Activated CD4-positive, alpha-beta memory T cell treated with anti-CD3 and anti-CD28 coated beads for 36 hours (primary cell): ENCODE data around the gene OR52N1. TPM values are rescaled to one million over a fixed set of nuclear protein-coding genes. Genes with fewer than 3 reads are reported as not detected.

Experiments
- CTCF ChIA-PET: fragments of 350-600 bp; sonication (Branson Sonifier 250); formaldehyde crosslinking; loops from one replicate; lab custom pipeline; 2021; ENCODE audit warnings: antibody characterized with exemption, inconsistent platforms; lab: Charles Lee
- POLR2A ChIA-PET: fragments of 350-600 bp; sonication (Branson Sonifier 250); formaldehyde crosslinking; loops from one replicate; lab custom pipeline; 2021; ENCODE audit warnings: antibody characterized with exemption; lab: Charles Lee
- DNase-seq: peaks from one replicate; pipeline ENCODE4 v3.0.0-alpha.2; 2020
- H3K27ac Mint-ChIP-seq: one replicate; pipeline ENCODE4 v1.8.0; 2021; ENCODE audit warnings: mixed read lengths
- H3K27me3 Mint-ChIP-seq: one replicate; pipeline ENCODE4 v1.8.0; 2021; ENCODE audit warnings: mixed read lengths
- H3K36me3 Mint-ChIP-seq: one replicate; pipeline ENCODE4 v1.8.0; 2021; ENCODE audit warnings: mixed read lengths
- H3K4me1 Mint-ChIP-seq: one replicate; pipeline ENCODE4 v1.8.0; 2021; ENCODE audit warnings: low read depth, mixed read lengths
- H3K4me3 Mint-ChIP-seq: one replicate; pipeline ENCODE4 v1.8.0; 2021; ENCODE audit warnings: mild to moderate bottlenecking, mixed read lengths
- H3K9me3 Mint-ChIP-seq: one replicate; pipeline ENCODE4 v1.8.0; 2021; ENCODE audit warnings: mixed read lengths
- intact Hi-C: fragments of 100-400 bp; cut with micrococcal nuclease; formaldehyde crosslinking; loops from one replicate; pipeline ENCODE4 v1.15.1; 2023
- total RNA-seq, 2 experiments: library from RNA; stranded (reverse); gene quantifications; one replicate each; pipeline ENCODE4 v1.2.3, GENCODE V29; 2021

The OR52N1 gene
- total RNA-seq, 2 experiments from 2014 or later: not detected

- Mint-ChIP-seq H3K27me3 (peaks cover 13% of the 10 kb centered on the region), H3K4me3 (no peak overlapping the region), H3K36me3 (no peaks in the 10 kb centered on the region), H3K9me3 (no peaks in the 10 kb centered on the region), H3K27ac (no peak overlapping the region), H3K4me1 (no peaks in the 10 kb centered on the region)
- DNase-seq: no peak
- intact Hi-C loops: no loop called here
- ChIA-PET CTCF (interaction anchor here (0.6 to 0.7 kb wide), 2 partner anchors 190 to 1337 kb away, joined by 3 to 4 read pairs; no protein-coding TSS in a partner anchor), POLR2A (interaction anchor here (0.6 kb wide), 1 partner anchor 36 kb away, joined by 3 read pairs; a partner anchor contains a TSS)
Observed at GRCh38 chr11:5796541-5796940, 5.5 kb upstream of the OR52N1 start.

DNA sequence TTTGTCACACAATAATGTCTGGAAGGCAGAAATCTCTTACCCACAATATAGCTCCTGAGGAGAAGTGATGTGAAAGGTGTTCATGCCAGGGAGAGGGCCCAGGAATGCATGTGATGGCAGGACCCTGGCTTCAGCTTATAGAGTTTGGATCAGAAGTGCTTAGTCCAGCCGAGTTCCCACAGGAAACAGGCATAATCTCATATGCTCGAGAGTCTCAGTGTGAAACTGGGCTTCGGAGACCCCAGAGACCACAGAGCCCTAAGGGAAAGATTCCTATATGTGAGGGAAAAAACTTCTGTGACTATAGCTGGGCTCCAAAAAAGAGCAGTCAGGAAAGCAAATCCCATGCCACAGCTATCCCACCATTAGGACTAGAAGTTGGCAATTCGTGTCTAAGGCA lies 7.8 kb downstream of the OR52N1 start, which contains the start of gene OR52N5:
TSS of gene OR52N5 (minus strand) at position 101 of the 400 bp plus-strand sequence. CDS start 4,721 bp downstream, outside the sequence.
- intact Hi-C loops: no loop called here
- POLR2A ChIA-PET: no interaction called here
- Mint-ChIP-seq H3K27ac (no peak within 1 kb of the TSS), H3K9me3 (no peaks in the 10 kb centered on the region), H3K4me3 (no peak within 1 kb of the TSS), H3K27me3 (peaks cover 9% of the 10 kb centered on the region), H3K36me3 (peaks cover 1% of the 10 kb centered on the region), H3K4me1 (peaks cover 4% of the 10 kb centered on the region)
- no peak for DNase-seq
- CTCF ChIA-PET: no interaction called here

GRCh38 chr11:5767056-5767455 lies 24.0 kb downstream of the OR52N1 start:
- no peak overlapping the region for H3K27ac Mint-ChIP-seq
- CTCF ChIA-PET: no interaction called here
- no peaks in the 10 kb centered on the region for H3K36me3 Mint-ChIP-seq
- H3K4me1 Mint-ChIP-seq: no peaks in the 10 kb centered on the region
- no peak for DNase-seq
- POLR2A ChIA-PET: no interaction called here
- no peaks in the 10 kb centered on the region for H3K27me3 Mint-ChIP-seq
- intact Hi-C loops: no loop called here
- no peaks in the 10 kb centered on the region for H3K9me3 Mint-ChIP-seq
- no peak overlapping the region for H3K4me3 Mint-ChIP-seq

DNA sequence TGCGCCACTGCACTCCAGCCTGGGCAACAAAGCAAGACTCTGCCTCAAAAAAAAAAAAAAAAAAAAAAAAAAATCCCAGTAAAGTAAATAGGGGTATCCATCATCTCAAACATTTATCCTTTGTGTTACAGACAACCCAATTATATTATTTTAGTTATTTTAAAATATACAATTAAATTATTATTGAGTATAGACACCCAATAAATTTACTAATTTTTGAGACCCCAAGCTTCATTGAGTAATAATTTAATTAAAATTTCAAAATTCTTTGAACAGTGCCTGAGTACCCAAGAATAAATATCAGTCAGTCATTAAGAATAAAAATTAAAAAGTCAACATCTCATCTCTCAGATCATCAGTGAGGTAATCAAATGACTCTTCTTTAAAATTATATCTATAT lies 37.1 kb downstream of the OR52N1 start, which contains the start of gene OR52N4:
TSS of gene OR52N4 (plus strand) at position 301 of the 400 bp plus-strand sequence. CDS start 498 bp downstream, outside the sequence.
- DNase-seq: no peak
- Mint-ChIP-seq H3K27me3 (no peaks in the 10 kb centered on the region), H3K27ac (no peak within 1 kb of the TSS), H3K36me3 (no peaks in the 10 kb centered on the region), H3K9me3 (no peaks in the 10 kb centered on the region), H3K4me1 (no peaks in the 10 kb centered on the region), H3K4me3 (no peak within 1 kb of the TSS)
- CTCF ChIA-PET: no interaction called here
- intact Hi-C loops: no loop called here
- POLR2A ChIA-PET: no interaction called here

- no peak for DNase-seq
- no peaks in the 10 kb centered on the region for H3K27me3 Mint-ChIP-seq
- H3K36me3 Mint-ChIP-seq: peaks cover 2% of the 10 kb centered on the region
- H3K4me1 Mint-ChIP-seq: no peaks in the 10 kb centered on the region
- CTCF ChIA-PET: no interaction called here
- H3K9me3 Mint-ChIP-seq: peaks cover 8% of the 10 kb centered on the region
- intact Hi-C loops: no loop called here
- POLR2A ChIA-PET: no interaction called here
- H3K27ac Mint-ChIP-seq: no peak overlapping the region
- H3K4me3 Mint-ChIP-seq: no peak overlapping the region
Observed at GRCh38 chr11:5749836-5750235, 41.2 kb downstream of the OR52N1 start.

- Mint-ChIP-seq H3K27ac (no peak overlapping the region), H3K36me3 (peaks cover 9% of the 10 kb centered on the region), H3K4me1 (no peaks in the 10 kb centered on the region), H3K27me3 (no peaks in the 10 kb centered on the region), H3K4me3 (no peak overlapping the region), H3K9me3 (peaks cover 30% of the 10 kb centered on the region)
- intact Hi-C loops: no loop called here
- no peak for DNase-seq
- CTCF ChIA-PET: no interaction called here
- POLR2A ChIA-PET: no interaction called here
Observed at GRCh38 chr11:5746614-5747013, 44.5 kb downstream of the OR52N1 start.

GRCh38 chr11:5738431-5738830 lies 52.6 kb downstream of the OR52N1 start:
- H3K27ac Mint-ChIP-seq: no peak overlapping the region
- H3K36me3 Mint-ChIP-seq: peaks cover 19% of the 10 kb centered on the region
- no peaks in the 10 kb centered on the region for H3K27me3 Mint-ChIP-seq
- intact Hi-C loops: no loop called here
- CTCF ChIA-PET: no interaction called here
- POLR2A ChIA-PET: no interaction called here
- H3K4me1 Mint-ChIP-seq: no peaks in the 10 kb centered on the region
- DNase-seq: no peak
- no peak overlapping the region for H3K4me3 Mint-ChIP-seq
- peaks cover 22% of the 10 kb centered on the region for H3K9me3 Mint-ChIP-seq

GRCh38 chr11:5737670-5738392 lies 53.2 kb downstream of the OR52N1 start:
- ChIA-PET CTCF (no interaction called here), POLR2A (no interaction called here)
- peaks cover 18% of the 10 kb centered on the region for H3K9me3 Mint-ChIP-seq
- H3K4me1 Mint-ChIP-seq: no peaks in the 10 kb centered on the region
- peaks cover 17% of the 10 kb centered on the region for H3K36me3 Mint-ChIP-seq
- H3K4me3 Mint-ChIP-seq: no peak overlapping the region
- no peak overlapping the region for H3K27ac Mint-ChIP-seq
- H3K27me3 Mint-ChIP-seq: no peaks in the 10 kb centered on the region
- DNase-seq: no peak
- intact Hi-C loops: no loop called here

DNA sequence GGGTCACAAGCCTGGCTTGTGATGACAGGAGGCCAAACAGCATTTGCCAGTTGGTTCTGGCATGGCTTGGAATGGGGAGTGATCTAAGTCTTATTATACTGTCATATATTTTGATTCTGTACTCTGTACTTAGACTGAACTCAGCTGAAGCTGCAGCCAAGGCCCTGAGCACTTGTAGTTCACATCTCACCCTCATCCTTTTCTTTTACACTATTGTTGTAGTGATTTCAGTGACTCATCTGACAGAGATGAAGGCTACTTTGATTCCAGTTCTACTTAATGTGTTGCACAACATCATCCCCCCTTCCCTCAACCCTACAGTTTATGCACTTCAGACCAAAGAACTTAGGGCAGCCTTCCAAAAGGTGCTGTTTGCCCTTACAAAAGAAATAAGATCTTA lies 54.0 kb downstream of the OR52N1 start:
- POLR2A ChIA-PET: no interaction called here
- CTCF ChIA-PET: no interaction called here
- peaks cover 13% of the 10 kb centered on the region for H3K9me3 Mint-ChIP-seq

More for the DNA sequence above, 54.0 kb downstream of the OR52N1 start:
- Mint-ChIP-seq H3K4me3 (no peak overlapping the region), H3K36me3 (peaks cover 14% of the 10 kb centered on the region), H3K27ac (no peak overlapping the region), H3K27me3 (no peaks in the 10 kb centered on the region), H3K4me1 (no peaks in the 10 kb centered on the region)
- no peak for DNase-seq
- intact Hi-C loops: no loop called here

Other genes with a start within 250 kb of the OR52N1 start
- not detected for gene OR52H1, start 242.7 kb downstream of the OR52N1 start, total RNA-seq
- gene OR52B6, start 210.4 kb downstream of the OR52N1 start, total RNA-seq: not detected
- gene TRIM6, start 194.6 kb downstream of the OR52N1 start, total RNA-seq: under 1 TPM; 0.74 to 0.97 TPM
- gene TRIM34, start 166.3 kb downstream of the OR52N1 start, total RNA-seq: 10 to 100 TPM in 1 of 2 experiments, 1 to 10 TPM in 1; 9.6 to 11.9 TPM
- gene TRIM5, start 106.2 kb downstream of the OR52N1 start, total RNA-seq: 10 to 100 TPM; 18.9 to 21.0 TPM
- 100 to 1,000 TPM in 1 of 2 experiments, 10 to 100 TPM in 1; 98.5 to 104 TPM for gene TRIM22, start 101.5 kb downstream of the OR52N1 start, total RNA-seq
- under 1 TPM; 0.12 to 0.19 TPM for gene OR56B1, start 54.8 kb downstream of the OR52N1 start, total RNA-seq
- under 1 TPM; 0.29 to 0.62 TPM for gene OR52N4, start 37.0 kb downstream of the OR52N1 start, total RNA-seq
- not detected for gene OR52N5, start 7.9 kb downstream of the OR52N1 start, total RNA-seq
- not detected for gene OR52N2, start 17.7 kb upstream of the OR52N1 start, total RNA-seq
- not detected for gene OR52E6, start 50.6 kb upstream of the OR52N1 start, total RNA-seq
- not detected for gene OR52E8, start 66.4 kb upstream of the OR52N1 start, total RNA-seq
- gene OR52E4, start 89.4 kb upstream of the OR52N1 start, total RNA-seq: not detected
- not detected for gene OR52E5, start 101.9 kb upstream of the OR52N1 start, total RNA-seq
- not detected for gene OR56A3, start 151.0 kb upstream of the OR52N1 start, total RNA-seq
- gene OR56A5, start 177.2 kb upstream of the OR52N1 start, total RNA-seq: not detected
- not detected for gene OR52L1, start 195.7 kb upstream of the OR52N1 start, total RNA-seq
- not detected for gene OR56A4, start 215.7 kb upstream of the OR52N1 start, total RNA-seq
- gene OR56A1, start 239.5 kb upstream of the OR52N1 start, total RNA-seq: not detected